ENCODE data around the gene CGRRF1. TPM values are rescaled to one million over a fixed set of nuclear protein-coding genes. Genes with fewer than 3 reads are reported as not detected.

The CGRRF1 gene
- polyA plus RNA-seq, 10 donors, result 13.4 to 19.4 (median 17.3) TPM

- DNase-seq, result peak; percentile 92 to 97 (median 94)
These were observed 20.9 kb upstream of the CGRRF1 start, which contains the start of gene GMFB for GRCh38 chr14:54488646-54489317. Gene GMFB (minus strand): TSS chr14:54488980. CDS start chr14:54488927, 53 bp downstream.

DNA sequence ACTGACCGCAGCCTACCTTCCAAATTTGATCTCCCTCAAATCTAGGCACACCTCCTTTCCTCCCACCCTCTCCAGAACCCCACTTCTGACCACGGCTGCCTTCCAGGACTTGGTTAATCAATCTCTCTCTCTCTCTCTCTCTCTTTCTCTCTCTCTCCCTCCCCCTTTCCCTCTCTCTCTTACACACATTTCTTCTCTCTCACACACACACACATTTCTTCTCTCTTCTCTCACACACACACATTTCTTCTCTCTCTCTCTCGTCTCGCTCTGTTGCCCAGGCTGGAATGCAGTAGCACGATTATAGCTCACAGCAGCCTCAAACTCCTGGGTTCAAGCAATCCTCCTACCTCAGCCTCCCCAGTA lies 20.4 kb upstream of the CGRRF1 start:
- no peak for DNase-seq

DNA sequence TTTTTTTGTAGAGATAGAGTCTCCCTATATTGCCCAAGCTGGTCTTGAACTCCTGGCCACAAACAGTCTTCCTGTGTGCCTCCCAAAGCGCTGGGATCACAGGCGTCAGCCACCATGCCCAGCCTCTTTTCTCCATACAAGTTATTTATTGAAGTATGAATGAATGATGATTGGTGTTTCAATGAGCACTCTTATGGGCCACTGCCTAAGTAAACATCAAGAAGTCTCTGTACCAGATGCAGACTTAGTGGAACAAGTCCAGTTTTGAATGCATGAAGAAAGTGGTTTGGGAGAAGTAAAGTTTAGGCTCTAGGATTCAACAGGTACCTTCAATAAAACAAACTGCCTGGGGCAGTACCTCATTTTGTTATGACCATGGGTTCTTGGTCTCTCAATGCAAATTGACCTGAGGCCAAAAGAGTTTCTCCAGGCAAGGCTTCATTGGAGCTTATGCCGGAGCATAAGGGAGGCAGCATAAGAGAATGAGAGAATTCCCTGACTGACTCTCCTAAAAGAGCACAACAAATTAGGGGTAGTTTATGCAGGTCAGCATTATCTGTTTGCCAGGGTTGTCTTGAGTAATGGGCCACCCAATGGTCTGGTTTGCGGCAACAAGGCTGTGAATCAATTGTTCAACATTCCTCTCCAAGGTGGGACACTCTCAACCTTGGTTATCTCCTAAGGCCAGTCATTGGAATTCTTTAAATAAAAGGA lies 19.8 kb upstream of the CGRRF1 start:
- no peak for DNase-seq

GRCh38 chr14:54490445-54491175 lies 19.1 kb upstream of the CGRRF1 start:
- no peak for DNase-seq

DNA sequence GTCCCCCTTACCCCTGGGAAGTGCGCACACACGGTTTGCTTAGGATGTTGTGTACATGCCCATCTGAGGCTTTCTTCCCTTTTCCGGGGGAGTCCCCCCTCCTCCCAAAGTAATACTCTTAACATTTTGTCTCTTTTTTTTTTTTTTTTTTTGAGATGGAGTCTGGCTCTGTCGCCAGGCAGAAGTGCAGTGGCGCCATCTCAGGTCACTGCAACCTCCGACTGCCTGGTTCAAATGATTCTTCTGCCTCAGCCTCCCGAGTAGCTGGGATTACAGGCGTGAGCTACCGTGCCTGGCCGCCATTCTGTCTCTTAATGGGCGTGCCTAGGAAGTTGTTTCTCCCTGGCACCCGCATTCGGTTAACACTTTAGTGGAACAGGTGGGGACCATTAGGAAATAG lies 16.4 kb upstream of the CGRRF1 start:
- DNase-seq, result no peak

GRCh38 chr14:54497224-54497623 lies 12.5 kb upstream of the CGRRF1 start:
- DNase-seq, result no peak

DNA sequence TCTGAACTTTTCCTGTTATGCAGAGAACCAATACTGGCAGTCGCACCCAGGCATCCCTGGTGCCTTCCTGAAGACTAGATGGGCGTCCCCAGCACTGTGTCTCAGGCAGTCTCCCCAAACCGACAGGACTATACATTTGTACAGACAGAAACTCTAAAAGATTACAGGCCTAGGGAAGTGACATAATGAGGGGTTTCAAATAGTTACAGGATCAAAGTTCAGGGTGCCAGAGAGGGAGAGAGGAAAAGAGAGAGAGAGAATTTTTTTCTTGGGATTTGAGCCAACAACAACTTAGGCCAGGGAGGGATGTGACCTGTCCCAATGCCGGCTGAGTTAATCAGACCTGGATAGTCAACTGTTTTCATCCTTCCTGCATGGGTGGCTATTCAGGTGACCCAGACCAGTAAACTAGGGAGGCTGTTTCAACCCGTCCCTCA lies 11.6 kb upstream of the CGRRF1 start:
- no peak for DNase-seq

DNA sequence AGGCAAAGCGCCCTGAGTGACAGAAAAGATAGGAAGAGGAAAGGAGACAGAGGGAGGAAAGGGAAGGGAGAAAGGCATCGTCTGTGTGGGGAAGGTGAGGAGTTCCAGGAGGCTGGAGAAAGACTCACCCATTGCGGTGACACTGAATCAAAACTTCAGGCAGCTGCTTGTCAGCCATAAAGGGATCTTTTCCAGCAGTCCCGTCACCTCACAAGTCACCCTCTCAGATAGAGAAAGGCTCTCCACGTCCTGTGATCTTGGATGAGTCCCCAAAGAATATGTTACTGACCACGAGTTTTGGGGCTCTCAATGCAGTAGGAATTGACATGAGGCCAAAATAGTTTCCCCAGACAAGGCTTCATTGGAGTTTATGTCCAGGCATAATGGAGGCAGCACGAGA lies 11.1 kb upstream of the CGRRF1 start:
- DNase-seq, result no peak

DNA sequence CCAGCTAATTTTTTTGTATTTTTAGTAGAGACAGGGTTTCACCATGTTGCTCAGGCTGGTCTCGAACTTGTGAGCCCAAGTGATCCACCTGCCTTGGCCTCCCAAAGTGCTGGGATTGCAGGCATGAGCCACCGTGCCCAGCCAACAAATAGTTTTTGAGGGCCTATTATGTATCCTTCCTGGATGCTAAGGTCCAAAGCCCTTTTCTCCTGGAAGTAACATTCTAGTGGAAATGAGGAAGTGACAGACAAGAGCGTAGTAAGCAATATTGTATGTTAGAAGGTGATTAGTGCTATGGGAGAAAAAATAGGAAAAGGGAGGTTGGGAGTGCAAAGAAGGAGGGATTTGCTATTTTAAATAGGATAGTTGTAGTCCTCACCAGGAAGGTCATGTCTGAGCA lies 9.0 kb upstream of the CGRRF1 start:
- no peak for DNase-seq

DNA sequence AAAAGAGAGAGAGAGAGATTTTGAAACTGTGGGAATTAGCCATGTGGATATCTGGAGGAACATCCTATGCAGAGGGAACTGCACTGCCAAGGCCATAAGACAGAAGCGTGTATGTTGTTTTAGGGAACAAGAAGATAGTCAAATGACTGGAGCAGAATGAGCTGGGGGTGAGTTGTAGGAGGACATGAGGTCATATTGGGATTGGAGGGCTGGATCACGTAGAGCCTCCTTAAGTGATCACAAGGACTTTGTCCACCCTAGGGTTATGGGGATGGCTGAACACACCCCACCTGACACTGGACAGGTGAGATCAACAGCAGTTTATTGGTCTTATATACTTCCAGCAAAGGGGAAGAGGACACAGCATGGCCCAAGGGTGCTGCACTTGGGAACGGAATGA lies 8.2 kb upstream of the CGRRF1 start:
- DNase-seq, result no peak

DNA sequence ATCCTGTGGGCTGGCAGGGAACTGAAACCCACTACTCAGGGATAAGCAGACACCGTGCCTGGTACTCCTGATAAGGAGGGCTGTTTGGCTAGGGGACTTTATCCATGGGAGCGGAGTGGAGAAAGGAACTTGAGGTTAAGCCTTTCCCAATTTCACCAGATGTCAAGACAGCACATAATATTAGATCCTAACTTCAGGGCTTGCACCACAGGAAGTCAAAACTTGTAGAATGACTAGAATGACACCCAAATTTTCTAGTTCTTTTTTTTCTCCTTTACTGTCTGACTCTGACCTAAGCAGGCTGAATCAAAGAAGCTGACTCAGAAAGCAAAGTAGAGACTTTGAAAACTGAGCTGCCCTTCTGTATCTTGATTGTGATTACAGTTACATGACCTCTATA lies 7.1 kb upstream of the CGRRF1 start:
- no peak for DNase-seq

- DNase-seq, result no peak
These were observed 6.2 kb upstream of the CGRRF1 start for GRCh38 chr14:54503486-54503885.

DNA sequence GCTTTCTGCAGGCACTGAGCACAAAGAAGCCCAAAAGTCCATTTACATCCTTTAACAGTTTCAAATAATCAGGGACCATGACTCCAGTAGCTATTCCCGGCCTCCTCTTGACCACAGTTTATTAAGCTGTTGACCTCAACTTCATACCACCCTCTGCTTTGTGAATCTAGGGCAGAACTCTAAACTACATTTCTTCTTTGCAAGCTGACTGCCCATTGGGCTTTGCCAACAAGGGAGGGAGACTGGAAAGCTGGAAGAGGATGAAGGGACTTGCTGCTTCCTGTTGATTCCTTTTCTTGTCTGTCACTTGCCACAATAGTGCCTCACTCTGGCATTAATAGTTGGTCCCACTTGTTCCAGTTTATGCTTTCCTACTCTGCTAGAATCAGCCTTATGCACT lies 2.7 kb downstream of the CGRRF1 start:
- no peak for DNase-seq

DNA sequence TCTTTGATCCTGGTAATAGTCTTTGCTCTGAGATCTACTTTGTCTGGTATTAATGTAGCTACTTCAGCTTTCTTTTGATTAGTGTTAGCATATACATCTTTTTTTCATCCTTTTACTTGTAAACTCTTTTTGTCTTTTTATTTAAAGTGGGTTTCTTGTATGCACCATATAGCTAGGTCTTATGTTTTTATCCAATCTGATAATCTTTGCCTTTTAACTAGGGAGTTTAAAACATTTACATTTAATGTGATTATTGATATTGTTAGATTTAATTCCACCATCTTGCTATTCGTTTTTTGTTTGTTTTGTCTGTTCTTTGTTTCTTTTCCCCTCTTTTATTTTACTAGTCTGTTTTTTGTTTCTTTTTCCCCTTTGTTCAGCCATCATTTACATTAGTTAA lies 6.0 kb downstream of the CGRRF1 start:
- no peak for DNase-seq

GRCh38 chr14:54516709-54517108 lies 7.0 kb downstream of the CGRRF1 start:
- no peak for DNase-seq

- no peak for DNase-seq
These were observed 14.7 kb downstream of the CGRRF1 start for GRCh38 chr14:54524410-54524809.

- no peak for DNase-seq
These were observed 19.3 kb downstream of the CGRRF1 start for GRCh38 chr14:54528973-54529372.

DNA sequence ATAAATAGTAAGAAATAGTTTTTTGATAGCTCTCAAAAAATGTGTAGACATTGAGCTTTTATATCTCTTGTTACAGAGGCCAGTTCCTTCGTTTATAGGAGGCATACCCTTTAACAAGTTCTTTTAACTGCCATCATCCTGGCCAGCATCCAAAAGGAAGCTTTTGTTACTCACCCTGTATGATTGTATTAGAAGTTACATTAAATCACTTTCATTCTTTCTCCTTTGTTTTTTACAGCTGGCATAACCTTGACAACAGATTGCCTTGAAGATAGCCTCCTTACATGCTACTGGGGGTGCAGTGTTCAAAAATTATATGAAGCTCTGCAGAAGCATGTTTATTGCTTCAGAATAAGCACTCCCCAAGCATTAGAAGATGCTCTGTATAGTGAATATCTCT lies 20.1 kb downstream of the CGRRF1 start:
- DNase-seq, result no peak

- no peak for DNase-seq
These were observed 22.7 kb downstream of the CGRRF1 start for GRCh38 chr14:54532111-54533012.

GRCh38 chr14:54533100-54533499 lies 23.4 kb downstream of the CGRRF1 start:
- DNase-seq, result no peak

DNA sequence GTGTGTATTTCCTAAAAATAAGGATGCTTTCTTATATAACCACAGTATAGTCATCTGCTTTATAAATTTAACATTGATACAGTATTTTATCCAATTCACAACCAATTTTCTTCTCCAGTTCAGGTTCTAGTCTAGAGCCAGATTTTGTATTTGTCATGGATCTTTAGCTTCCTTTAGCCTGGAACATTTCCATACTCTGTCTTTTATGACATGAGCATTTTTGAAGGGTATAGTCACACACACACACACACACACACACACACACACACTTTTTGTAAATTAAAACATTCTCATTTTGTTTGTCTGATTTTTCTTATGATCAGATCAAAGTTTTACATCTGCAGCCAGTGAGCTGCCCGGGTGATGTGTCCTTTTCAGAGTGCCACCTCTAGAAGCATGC lies 25.4 kb downstream of the CGRRF1 start:
- DNase-seq, result peak in 1 of 3 donors; percentile 14

DNA sequence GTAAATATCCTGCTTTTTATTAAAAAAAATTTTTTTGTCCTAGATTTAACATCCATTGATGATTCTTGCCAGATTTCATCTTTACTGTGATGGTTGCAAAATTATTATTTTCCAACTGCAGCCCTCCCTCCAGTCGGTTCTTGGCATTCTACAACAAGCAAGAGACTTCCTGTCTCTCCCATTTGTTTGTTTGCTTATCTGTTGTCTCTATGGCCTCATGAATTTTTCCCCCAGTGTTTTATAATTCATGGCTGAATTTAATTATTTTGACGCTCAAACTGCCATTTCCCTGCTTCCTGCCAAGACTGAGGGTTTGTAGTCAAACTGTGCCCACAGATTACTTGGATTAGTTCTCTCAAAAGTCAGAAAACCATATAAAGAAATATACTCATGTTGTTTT lies 25.9 kb downstream of the CGRRF1 start:
- peak in 2 of 3 donors; percentile 10 to 42 for DNase-seq
